Peyer's patch (tissue), 4 donors: Measurements from ENCODE around the gene RPL19.

Experiments
- POLR2A ChIP-seq, 2 donors: fragments of 450-650 bp; IDR thresholded peaks; one replicate each; pipeline ENCODE4 v1.5.1; 2017; ENCODE audit warnings: antibody characterized with exemption in 2 of 2, mild to moderate bottlenecking in 2 of 2, moderate library complexity in 2 of 2
- TF ChIP-seq, protein P1 (sequence below), 6 experiments: fragments of 450-650 bp in 4 of 6; fragments of 200-600 bp in 2 of 6; sonication (generic) in 1 of 6; IDR thresholded peaks; one replicate each; pipeline ENCODE4 v1.5.1; 2017 to 2019; ENCODE audit warnings: antibody characterized with exemption in 6 of 6, mild to moderate bottlenecking in 3 of 6, moderate library complexity in 1 of 6

- TF ChIP-seq POLR2A (IDR thresholded peaks at IDR 0.05): no peak
- TF ChIP-seq, protein P1, sequence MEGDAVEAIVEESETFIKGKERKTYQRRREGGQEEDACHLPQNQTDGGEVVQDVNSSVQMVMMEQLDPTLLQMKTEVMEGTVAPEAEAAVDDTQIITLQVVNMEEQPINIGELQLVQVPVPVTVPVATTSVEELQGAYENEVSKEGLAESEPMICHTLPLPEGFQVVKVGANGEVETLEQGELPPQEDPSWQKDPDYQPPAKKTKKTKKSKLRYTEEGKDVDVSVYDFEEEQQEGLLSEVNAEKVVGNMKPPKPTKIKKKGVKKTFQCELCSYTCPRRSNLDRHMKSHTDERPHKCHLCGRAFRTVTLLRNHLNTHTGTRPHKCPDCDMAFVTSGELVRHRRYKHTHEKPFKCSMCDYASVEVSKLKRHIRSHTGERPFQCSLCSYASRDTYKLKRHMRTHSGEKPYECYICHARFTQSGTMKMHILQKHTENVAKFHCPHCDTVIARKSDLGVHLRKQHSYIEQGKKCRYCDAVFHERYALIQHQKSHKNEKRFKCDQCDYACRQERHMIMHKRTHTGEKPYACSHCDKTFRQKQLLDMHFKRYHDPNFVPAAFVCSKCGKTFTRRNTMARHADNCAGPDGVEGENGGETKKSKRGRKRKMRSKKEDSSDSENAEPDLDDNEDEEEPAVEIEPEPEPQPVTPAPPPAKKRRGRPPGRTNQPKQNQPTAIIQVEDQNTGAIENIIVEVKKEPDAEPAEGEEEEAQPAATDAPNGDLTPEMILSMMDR (IDR thresholded peaks at IDR 0.05): no peak
Observed at GRCh38 chr17:39194985-39195524, 5.0 kb upstream of the RPL19 start.
